IMR-90 (cell line): ENCODE results near the gene SOX6. TPM values are rescaled to one million over a fixed set of nuclear protein-coding genes. Genes with fewer than 3 reads are reported as not detected.

ENCODE experiments used
- ATAC-seq: fragments of 200-7000 bp; cut with Tn5 transposase; 2 replicates; pipeline ENCODE4 v1.9.1; 2020; ENCODE audit warnings: low read depth, mild to moderate bottlenecking, moderate library complexity
- BruUV-seq: library from RNA; stranded (reverse); fragments of 400-500 nt; replicated peaks from 2 replicates; lab custom pipeline; 2021; lab: Mats Ljungman, UMichigan
- CTCF ChIA-PET: fragments of 300-600 bp; formaldehyde crosslinking; extraction: SDS; loops from one replicate; lab custom pipeline; 2021; ENCODE audit warnings: antibody characterized with exemption; lab: Yijun Ruan, JAX
- POLR2A ChIA-PET: fragments of 300-600 bp; sonication (Branson Sonifier 250); formaldehyde crosslinking; loops from one replicate; lab custom pipeline; 2022; ENCODE audit warnings: antibody characterized with exemption; ENCODE audit not compliant: unreplicated experiment; lab: Charles Lee
- DNase-seq: peaks from one replicate; pipeline ENCODE4 v3.0.0; 2013
- H2AFZ ChIP-seq: replicated peaks from 2 replicates; pipeline ENCODE3; 2013; ENCODE audit warnings: low read length, mild to moderate bottlenecking; ENCODE audit not compliant: poor library complexity
- H2AK5ac ChIP-seq: 2 replicates; pipeline ENCODE4 v1.6.1; 2013; ENCODE audit warnings: low read depth, low read length, inconsistent platforms
- H2AK9ac ChIP-seq: replicated peaks from 2 replicates; pipeline ENCODE3; 2013; ENCODE audit warnings: mild to moderate bottlenecking, low read depth, low read length, moderate library complexity; ENCODE audit not compliant: poor library complexity
- H2BK120ac ChIP-seq: 2 replicates; pipeline ENCODE4 v1.6.1; 2013; ENCODE audit warnings: low read depth, low read length, inconsistent platforms
- H2BK15ac ChIP-seq: 3 replicates; pipeline ENCODE4 v1.6.1; 2013; ENCODE audit warnings: low read depth, low read length, inconsistent platforms
- H2BK20ac ChIP-seq: 2 replicates; pipeline ENCODE4 v1.6.1; 2013; ENCODE audit warnings: low read depth, mild to moderate bottlenecking, inconsistent platforms, low read length, moderate library complexity
- H2BK5ac ChIP-seq: 2 replicates; pipeline ENCODE4 v1.6.1; 2013; ENCODE audit warnings: mild to moderate bottlenecking, low read depth, low read length, inconsistent platforms; ENCODE audit not compliant: poor library complexity, severe bottlenecking
- H3K14ac ChIP-seq: replicated peaks from 2 replicates; pipeline ENCODE4 v1.6.1; 2013; ENCODE audit warnings: low read depth, low read length, inconsistent platforms
- H3K18ac ChIP-seq: 2 replicates; pipeline ENCODE4 v1.6.1; 2013; ENCODE audit warnings: low read depth, low read length, control low read depth
- H3K23ac ChIP-seq: 2 replicates; pipeline ENCODE4 v1.6.1; 2013; ENCODE audit warnings: low read depth, low read length, inconsistent platforms
- H3K27ac ChIP-seq: 2 replicates; pipeline ENCODE4 v1.5.1; 2013; ENCODE audit warnings: mild to moderate bottlenecking, control low read depth, low read length; ENCODE audit not compliant: insufficient read depth
- H3K27me3 ChIP-seq: 2 replicates; pipeline ENCODE4 v1.6.1; 2013; ENCODE audit warnings: low read length; ENCODE audit not compliant: control insufficient read depth, insufficient read depth
- H3K36me3 ChIP-seq: 2 replicates; pipeline ENCODE4 v1.6.1; 2013; ENCODE audit warnings: low read length, mixed read lengths; ENCODE audit not compliant: control insufficient read depth, insufficient read depth
- H3K4ac ChIP-seq: 2 replicates; pipeline ENCODE4 v1.6.1; 2013; ENCODE audit warnings: low read depth, low read length, inconsistent platforms
- H3K4me1 ChIP-seq: 2 replicates; pipeline ENCODE4 v1.6.1; 2013; ENCODE audit warnings: low read length, mixed read lengths; ENCODE audit not compliant: control insufficient read depth, insufficient read depth
- H3K4me2 ChIP-seq: 2 replicates; pipeline ENCODE4 v1.6.1; 2013; ENCODE audit warnings: low read depth, mild to moderate bottlenecking, control low read depth, low read length, moderate library complexity
- H3K4me3 ChIP-seq: 2 replicates; pipeline ENCODE4 v1.5.1; 2013; ENCODE audit warnings: low read depth, mild to moderate bottlenecking, control low read depth, low read length, moderate library complexity; ENCODE audit not compliant: insufficient read depth
- H3K56ac ChIP-seq: 2 replicates; pipeline ENCODE4 v1.6.1; 2013; ENCODE audit warnings: low read length, inconsistent platforms; ENCODE audit not compliant: insufficient read depth; ENCODE audit errors: extremely low read depth
- H3K79me1 ChIP-seq, 2 experiments: 2 replicates each; pipeline ENCODE4 v1.6.1; 2013; ENCODE audit warnings: low read length in 2 of 2, inconsistent platforms in 1 of 2, low read depth in 1 of 2
- H3K9ac ChIP-seq: 2 replicates; pipeline ENCODE4 v1.6.1; 2013; ENCODE audit warnings: low read depth, low read length, control low read depth
- H3K9me1 ChIP-seq: 2 replicates; pipeline ENCODE4 v1.6.1; 2013; ENCODE audit warnings: low read length, inconsistent platforms; ENCODE audit not compliant: insufficient read depth
- H3K9me3 ChIP-seq: 2 replicates; pipeline ENCODE4 v1.6.1; 2013; ENCODE audit warnings: low read length; ENCODE audit not compliant: control insufficient read depth, insufficient read depth
- H4K20me1 ChIP-seq: 2 replicates; pipeline ENCODE4 v1.6.1; 2013; ENCODE audit warnings: low read length, inconsistent platforms; ENCODE audit not compliant: insufficient read depth
- H4K5ac ChIP-seq: 2 replicates; pipeline ENCODE4 v1.6.1; 2013; ENCODE audit warnings: mild to moderate bottlenecking, low read depth, low read length, control low read depth
- H4K8ac ChIP-seq, 2 experiments: 2 replicates each; pipeline ENCODE4 v1.6.1; 2013; ENCODE audit warnings: low read depth in 2 of 2, low read length in 2 of 2, control low read depth in 1 of 2, inconsistent platforms in 1 of 2
- H4K91ac ChIP-seq: 2 replicates; pipeline ENCODE4 v1.6.1; 2013; ENCODE audit warnings: low read depth, low read length, inconsistent platforms; ENCODE audit not compliant: insufficient read depth
- CEBPB ChIP-seq: IDR thresholded peaks from 2 replicates; pipeline ENCODE4 v1.6.1; 2012; ENCODE audit warnings: low read depth, low read length, improper control_type of control experiment
- CTCF ChIP-seq: conservative IDR thresholded peaks from 2 replicates; pipeline ENCODE4 v1.5.1; 2012; ENCODE audit warnings: mild to moderate bottlenecking, low read depth, low read length, improper control_type of control experiment
- MAFK ChIP-seq: IDR thresholded peaks from 2 replicates; pipeline ENCODE4 v1.6.1; 2012; ENCODE audit warnings: low read depth, low read length, improper control_type of control experiment
- MAZ ChIP-seq: IDR thresholded peaks from 2 replicates; pipeline ENCODE4 v1.6.1; 2012; ENCODE audit warnings: low read depth, mild to moderate bottlenecking, low read length, improper control_type of control experiment, moderate library complexity, borderline replicate concordance
- RCOR1 ChIP-seq: IDR thresholded peaks from 2 replicates; pipeline ENCODE4 v1.6.1; 2012; ENCODE audit warnings: mild to moderate bottlenecking, low read length, improper control_type of control experiment; ENCODE audit not compliant: insufficient replicate concordance
- RFX5 ChIP-seq: IDR thresholded peaks from 2 replicates; pipeline ENCODE4 v1.8.0; 2012; ENCODE audit warnings: low read depth, mild to moderate bottlenecking, low read length, moderate library complexity
- USF2 ChIP-seq: fragments of 150-350 bp; IDR thresholded peaks from 2 replicates; pipeline ENCODE4 v1.6.1; 2017; ENCODE audit warnings: mild to moderate bottlenecking, antibody characterized with exemption, low read length, low read depth
- dilution Hi-C: fragments of 300-500 bp; cut with HindIII; formaldehyde crosslinking; loops from one replicate; pipeline ENCODE4 v1.14.3; 2018; ENCODE audit warnings: low sequenced_read_pairs; ENCODE audit not compliant: unreplicated experiment
- in situ Hi-C: fragments of 300-500 bp; cut with MboI; formaldehyde crosslinking; loops from 3 replicates; pipeline ENCODE4 v1.14.3; 2019; ENCODE audit warnings: low sequenced_read_pairs, inconsistent platforms, mixed read lengths
- intact Hi-C: fragments of 100-400 bp; cut with micrococcal nuclease; formaldehyde crosslinking; loops from 2 replicates; pipeline ENCODE4 v1.10.0; 2022
- polyA plus RNA-seq, 3 experiments: library from polyadenylated mRNA; depleted of rRNA; stranded (reverse); fragments of >200 nt; gene quantifications; 2 replicates each; pipeline ENCODE4 v1.2.3, GENCODE V29; 2012; ENCODE audit warnings: low replicate concordance in 1 of 3
- total RNA-seq: library from RNA; depleted of rRNA; stranded (reverse); fragments of >200 nt; gene quantifications from 2 replicates; pipeline ENCODE4 v1.2.3, GENCODE V29; 2012

Gene SOX6
- total and polyA plus RNA-seq, 2 of the 4 experiments (the other 2 are of a cell fraction) = 1.7 to 7.7 TPM

- Histone ChIP-seq H3K27ac (no peak overlapping the region), H4K20me1 (no peaks in the 10 kb centered on the region), H3K4ac (no peak overlapping the region), H4K5ac (no peak overlapping the region), H2AFZ (no peak overlapping the region), H2BK5ac (no peak overlapping the region), H3K36me3 (no peaks in the 10 kb centered on the region), H3K4me1 (no peaks in the 10 kb centered on the region), H3K4me2 (no peak overlapping the region), H2BK20ac (no peak overlapping the region), H3K79me1 (no peaks in the 10 kb centered on the region; a peak in 2 of 4 replicates), H2AK5ac (no peak overlapping the region), H3K4me3 (no peak overlapping the region), H3K18ac (no peak overlapping the region), H2AK9ac (no peak overlapping the region), H3K27me3 (no peaks in the 10 kb centered on the region), H2BK120ac (no peak overlapping the region), H2BK15ac (no peak overlapping the region), H3K14ac (no peak overlapping the region), H4K91ac (no peak overlapping the region), H4K8ac (no peak overlapping the region), H3K23ac (no peak overlapping the region), H3K9me3 (no peaks in the 10 kb centered on the region), H3K9ac (no peak overlapping the region), H3K56ac (no peak overlapping the region), H3K9me1 (no peaks in the 10 kb centered on the region)
- in situ Hi-C loops = no loop called here
- ChIA-PET CTCF (no interaction called here), POLR2A (no interaction called here)
- BruUV-seq = no TSS peak
- TF ChIP-seq MAZ = no peak
- no peak for TF ChIP-seq CTCF
- TF ChIP-seq RFX5 = no peak
- no peak for TF ChIP-seq USF2
- TF ChIP-seq CEBPB = no peak
- TF ChIP-seq RCOR1 = no peak
- TF ChIP-seq MAFK = no peak
- no peak for DNase-seq
- dilution Hi-C loops = no loop called here
- no peak for ATAC-seq
- intact Hi-C loops = no loop called here
Observed at GRCh38 chr11:16373768-16374167, 17.4 kb upstream of the SOX6 start.
